ENCODE data around the gene IL1RAP. TPM values are rescaled to one million over a fixed set of nuclear protein-coding genes. Genes with fewer than 3 reads are reported as not detected.

IL1RAP gene
- total RNA-seq, 2 experiments from 2014 or later = 14.8 to 15.8 TPM

GRCh38 chr3:190548031-190548656 lies 34.3 kb downstream of the IL1RAP start:
- peaks cover 8% of the 10 kb centered on the region for H3K9me3 Mint-ChIP-seq
- peaks cover 3% of the 10 kb centered on the region for H3K4me1 Mint-ChIP-seq (ENCODE audit: low read depth)
- H3K27ac Mint-ChIP-seq = no peak overlapping the region
- ChIA-PET POLR2A (no interaction called here), CTCF (no interaction called here)
- intact Hi-C loops (cut with micrococcal nuclease) = no loop called here
- no peaks in the 10 kb centered on the region for H3K27me3 Mint-ChIP-seq
- peaks cover 6% of the 10 kb centered on the region for H3K36me3 Mint-ChIP-seq
- DNase-seq = no peak
- no peak overlapping the region for H3K4me3 Mint-ChIP-seq

- DNase-seq = no peak
- ChIA-PET POLR2A (no interaction called here), CTCF (no interaction called here)
- Mint-ChIP-seq H3K9me3 (peaks cover 8% of the 10 kb centered on the region), H3K36me3 (peaks cover 12% of the 10 kb centered on the region), H3K27me3 (no peaks in the 10 kb centered on the region), H3K4me1 (ENCODE audit: low read depth) (peaks cover 1% of the 10 kb centered on the region), H3K27ac (no peak overlapping the region), H3K4me3 (no peak overlapping the region)
- intact Hi-C loops (cut with micrococcal nuclease) = no loop called here
Measured at GRCh38 chr3:190552021-190552420, 38.1 kb downstream of the IL1RAP start.

GRCh38 chr3:190552969-190553759 lies 39.3 kb downstream of the IL1RAP start:
- H3K36me3 Mint-ChIP-seq = peaks cover 16% of the 10 kb centered on the region
- ChIA-PET CTCF (no interaction called here), POLR2A (no interaction called here)
- intact Hi-C loops (cut with micrococcal nuclease) = no loop called here
- H3K9me3 Mint-ChIP-seq = peaks cover 8% of the 10 kb centered on the region
- no peak for DNase-seq
- peaks cover 3% of the 10 kb centered on the region for H3K4me1 Mint-ChIP-seq (ENCODE audit: low read depth)
- H3K27me3 Mint-ChIP-seq = no peaks in the 10 kb centered on the region
- no peak overlapping the region for H3K27ac Mint-ChIP-seq
- no peak overlapping the region for H3K4me3 Mint-ChIP-seq

GRCh38 chr3:190554197-190554596 lies 40.3 kb downstream of the IL1RAP start:
- DNase-seq = no peak
- no peak overlapping the region for H3K27ac Mint-ChIP-seq
- intact Hi-C loops (cut with micrococcal nuclease) = no loop called here
- CTCF ChIA-PET = no interaction called here
- H3K36me3 Mint-ChIP-seq = peaks cover 23% of the 10 kb centered on the region
- peaks cover 11% of the 10 kb centered on the region for H3K4me1 Mint-ChIP-seq (ENCODE audit: low read depth)
- H3K9me3 Mint-ChIP-seq = peaks cover 13% of the 10 kb centered on the region
- POLR2A ChIA-PET = no interaction called here
- H3K4me3 Mint-ChIP-seq = no peak overlapping the region
- H3K27me3 Mint-ChIP-seq = no peaks in the 10 kb centered on the region

GRCh38 chr3:190556351-190556750 lies 42.5 kb downstream of the IL1RAP start:
- H3K36me3 Mint-ChIP-seq = peaks cover 29% of the 10 kb centered on the region
- H3K27me3 Mint-ChIP-seq = no peaks in the 10 kb centered on the region
- DNase-seq = no peak
- POLR2A ChIA-PET = no interaction called here
- H3K4me3 Mint-ChIP-seq = no peak overlapping the region
- H3K9me3 Mint-ChIP-seq = peaks cover 10% of the 10 kb centered on the region
- H3K4me1 Mint-ChIP-seq (ENCODE audit: low read depth) = peaks cover 12% of the 10 kb centered on the region
- intact Hi-C loops (cut with micrococcal nuclease) = no loop called here
- CTCF ChIA-PET = interaction anchor here (0.7 kb wide), 1 partner anchor 124 kb away, joined by 3 read pairs; no protein-coding TSS in a partner anchor
- no peak overlapping the region for H3K27ac Mint-ChIP-seq

GRCh38 chr3:190557296-190557695 lies 43.4 kb downstream of the IL1RAP start:
- Mint-ChIP-seq H3K27ac (no peak overlapping the region), H3K4me3 (no peak overlapping the region), H3K4me1 (ENCODE audit: low read depth) (peaks cover 17% of the 10 kb centered on the region), H3K36me3 (peaks cover 24% of the 10 kb centered on the region), H3K9me3 (peaks cover 7% of the 10 kb centered on the region), H3K27me3 (no peaks in the 10 kb centered on the region)
- DNase-seq = no peak
- ChIA-PET POLR2A (no interaction called here), CTCF (no interaction called here)
- intact Hi-C loops (cut with micrococcal nuclease) = no loop called here

- Mint-ChIP-seq H3K36me3 (peaks cover 22% of the 10 kb centered on the region), H3K4me1 (ENCODE audit: low read depth) (peaks cover 26% of the 10 kb centered on the region), H3K27me3 (no peaks in the 10 kb centered on the region), H3K4me3 (no peak overlapping the region), H3K9me3 (peaks cover 7% of the 10 kb centered on the region), H3K27ac (no peak overlapping the region)
- ChIA-PET POLR2A (no interaction called here), CTCF (no interaction called here)
- DNase-seq = no peak
- intact Hi-C loops (cut with micrococcal nuclease) = no loop called here
Measured at GRCh38 chr3:190558316-190558715, 44.4 kb downstream of the IL1RAP start.

- POLR2A ChIA-PET = no interaction called here
- Mint-ChIP-seq H3K36me3 (peaks cover 21% of the 10 kb centered on the region), H3K4me3 (no peak overlapping the region), H3K4me1 (ENCODE audit: low read depth) (peaks cover 31% of the 10 kb centered on the region), H3K9me3 (peaks cover 7% of the 10 kb centered on the region), H3K27ac (no peak overlapping the region), H3K27me3 (no peaks in the 10 kb centered on the region)
- CTCF ChIA-PET = no interaction called here
- DNase-seq = no peak
- intact Hi-C loops (cut with micrococcal nuclease) = no loop called here
Measured at GRCh38 chr3:190558796-190559195, 44.9 kb downstream of the IL1RAP start.

- peaks cover 35% of the 10 kb centered on the region for H3K4me1 Mint-ChIP-seq (ENCODE audit: low read depth)
- no peak for DNase-seq
- no peaks in the 10 kb centered on the region for H3K27me3 Mint-ChIP-seq
- CTCF ChIA-PET = no interaction called here
- H3K36me3 Mint-ChIP-seq = peaks cover 27% of the 10 kb centered on the region
- peaks cover 7% of the 10 kb centered on the region for H3K9me3 Mint-ChIP-seq
- intact Hi-C loops (cut with micrococcal nuclease) = no loop called here
- POLR2A ChIA-PET = no interaction called here
- no peak overlapping the region for H3K4me3 Mint-ChIP-seq
- H3K27ac Mint-ChIP-seq = no peak overlapping the region
Measured at GRCh38 chr3:190560013-190560895, 46.4 kb downstream of the IL1RAP start.

GRCh38 chr3:190562866-190563510 lies 49.1 kb downstream of the IL1RAP start:
- Mint-ChIP-seq H3K4me1 (ENCODE audit: low read depth) (peaks cover 48% of the 10 kb centered on the region), H3K27me3 (no peaks in the 10 kb centered on the region), H3K36me3 (peaks cover 36% of the 10 kb centered on the region), H3K27ac (peak overlapping the region; percentile 74), H3K9me3 (peaks cover 12% of the 10 kb centered on the region), H3K4me3 (no peak overlapping the region)
- DNase-seq = no peak
- ChIA-PET CTCF (interaction anchor here (1.4 to 1.5 kb wide), 2 partner anchors 49 to 56 kb away, joined by 4 to 5 read pairs; partner anchors contain the start of gene IL1RAP), POLR2A (interaction anchor here (0.7 to 1.7 kb wide), 5 partner anchors 14 to 1390 kb away, joined by 3 to 4 read pairs (median 3); no protein-coding TSS in a partner anchor)
- intact Hi-C loops (cut with micrococcal nuclease) = no loop called here

- no peak for DNase-seq
- peaks cover 41% of the 10 kb centered on the region for H3K4me1 Mint-ChIP-seq (ENCODE audit: low read depth)
- H3K36me3 Mint-ChIP-seq = peaks cover 29% of the 10 kb centered on the region
- ChIA-PET CTCF (interaction anchor here (1.5 kb wide), 2 partner anchors 9 to 55 kb away, joined by 3 to 4 read pairs; no protein-coding TSS in a partner anchor), POLR2A (interaction anchor here (0.9 to 1.7 kb wide), 2 partner anchors 13 to 54 kb away, joined by 3 to 4 read pairs; no protein-coding TSS in a partner anchor)
- H3K27me3 Mint-ChIP-seq = no peaks in the 10 kb centered on the region
- no peak overlapping the region for H3K4me3 Mint-ChIP-seq
- intact Hi-C loops (cut with micrococcal nuclease) = no loop called here
- peak overlapping the region; percentile 57 for H3K27ac Mint-ChIP-seq
- H3K9me3 Mint-ChIP-seq = peaks cover 7% of the 10 kb centered on the region
Measured at GRCh38 chr3:190564175-190564574, 50.3 kb downstream of the IL1RAP start.

Data from activated CD4-positive, alpha-beta memory T cell treated with anti-CD3 and anti-CD28 coated beads for 36 hours (primary cell).